Mononuclear cell (primary cell): ENCODE measurements around the gene TCP11. TPM values are rescaled to one million over a fixed set of nuclear protein-coding genes. Genes with fewer than 3 reads are reported as not detected.

Experiments used
- H3K27me3 ChIP-seq: 2 replicates; pipeline ENCODE4 v1.6.0; 2011; ENCODE audit warnings: low read length, control low read depth; ENCODE audit not compliant: insufficient read depth
- H3K4me1 ChIP-seq: 2 replicates; pipeline ENCODE4 v1.5.1; 2011; ENCODE audit warnings: mild to moderate bottlenecking, low read length, control low read depth; ENCODE audit not compliant: insufficient read depth
- H3K4me3 ChIP-seq: 2 replicates; pipeline ENCODE4 v1.5.1; 2011; ENCODE audit warnings: mild to moderate bottlenecking, low read length, moderate library complexity
- H3K9me3 ChIP-seq: 2 replicates; pipeline ENCODE4 v1.5.1; 2011; ENCODE audit warnings: low read depth, mild to moderate bottlenecking, control low read depth, low read length
- total RNA-seq: library from RNA; depleted of rRNA; stranded (reverse); fragments of >200 nt; gene quantifications from one replicate; pipeline ENCODE4 v1.2.3, GENCODE V29; 2012

Gene TCP11
- total RNA-seq, 1 donor, result not detected

- Histone ChIP-seq H3K4me3 (no peak overlapping the region), H3K27me3 (no peaks in the 10 kb centered on the region), H3K4me1 (no peaks in the 10 kb centered on the region), H3K9me3 (no peaks in the 10 kb centered on the region)
These were observed 22.7 kb upstream of the TCP11 start for GRCh38 chr6:35163836-35164235.

- no peak overlapping the region for H3K4me3 ChIP-seq
- no peaks in the 10 kb centered on the region for H3K9me3 ChIP-seq
These were observed 20.9 kb upstream of the TCP11 start for GRCh38 chr6:35161776-35162607.

GRCh38 chr6:35161266-35161665 lies 20.1 kb upstream of the TCP11 start:
- no peak overlapping the region for H3K4me3 ChIP-seq
- no peaks in the 10 kb centered on the region for H3K4me1 ChIP-seq

More at GRCh38 chr6:35161776-35162607, 20.9 kb upstream of the TCP11 start:
- Histone ChIP-seq H3K27me3 (no peaks in the 10 kb centered on the region), H3K4me1 (no peaks in the 10 kb centered on the region)

GRCh38 chr6:35160642-35161041 lies 19.5 kb upstream of the TCP11 start:
- Histone ChIP-seq H3K9me3 (no peaks in the 10 kb centered on the region), H3K27me3 (no peaks in the 10 kb centered on the region), H3K4me3 (no peak overlapping the region), H3K4me1 (no peaks in the 10 kb centered on the region)

More at GRCh38 chr6:35161266-35161665, 20.1 kb upstream of the TCP11 start:
- Histone ChIP-seq H3K27me3 (no peaks in the 10 kb centered on the region), H3K9me3 (no peaks in the 10 kb centered on the region)

- Histone ChIP-seq H3K9me3 (no peaks in the 10 kb centered on the region), H3K4me3 (no peak overlapping the region), H3K4me1 (no peaks in the 10 kb centered on the region), H3K27me3 (no peaks in the 10 kb centered on the region)
These were observed 17.4 kb upstream of the TCP11 start for GRCh38 chr6:35158520-35158919.

- Histone ChIP-seq H3K27me3 (no peaks in the 10 kb centered on the region), H3K9me3 (no peaks in the 10 kb centered on the region), H3K4me1 (no peaks in the 10 kb centered on the region), H3K4me3 (no peak overlapping the region)
These were observed 13.8 kb upstream of the TCP11 start for GRCh38 chr6:35154947-35155346.

- Histone ChIP-seq H3K4me1 (no peaks in the 10 kb centered on the region), H3K9me3 (no peaks in the 10 kb centered on the region), H3K27me3 (no peaks in the 10 kb centered on the region), H3K4me3 (no peak overlapping the region)
These were observed 13.1 kb upstream of the TCP11 start for GRCh38 chr6:35154262-35154661.

- H3K4me1 ChIP-seq, result no peaks in the 10 kb centered on the region
- H3K9me3 ChIP-seq, result no peaks in the 10 kb centered on the region
- H3K4me3 ChIP-seq, result no peak overlapping the region
- no peaks in the 10 kb centered on the region for H3K27me3 ChIP-seq
These were observed 11.0 kb upstream of the TCP11 start for GRCh38 chr6:35152067-35152707.

GRCh38 chr6:35151466-35151865 lies 10.3 kb upstream of the TCP11 start:
- no peaks in the 10 kb centered on the region for H3K4me1 ChIP-seq
- H3K4me3 ChIP-seq, result no peak overlapping the region
- no peaks in the 10 kb centered on the region for H3K27me3 ChIP-seq
- no peaks in the 10 kb centered on the region for H3K9me3 ChIP-seq

GRCh38 chr6:35149891-35150566 lies 8.9 kb upstream of the TCP11 start:
- H3K4me1 ChIP-seq, result no peaks in the 10 kb centered on the region
- no peaks in the 10 kb centered on the region for H3K27me3 ChIP-seq
- no peaks in the 10 kb centered on the region for H3K9me3 ChIP-seq
- no peak overlapping the region for H3K4me3 ChIP-seq

- Histone ChIP-seq H3K4me1 (no peaks in the 10 kb centered on the region), H3K4me3 (no peak overlapping the region), H3K9me3 (no peaks in the 10 kb centered on the region), H3K27me3 (no peaks in the 10 kb centered on the region)
These were observed 7.1 kb upstream of the TCP11 start for GRCh38 chr6:35148167-35148741.

GRCh38 chr6:35147486-35147885 lies 6.3 kb upstream of the TCP11 start:
- Histone ChIP-seq H3K4me3 (no peak overlapping the region), H3K27me3 (no peaks in the 10 kb centered on the region), H3K9me3 (no peaks in the 10 kb centered on the region), H3K4me1 (no peaks in the 10 kb centered on the region)

GRCh38 chr6:35147026-35147425 lies 5.9 kb upstream of the TCP11 start:
- Histone ChIP-seq H3K9me3 (no peaks in the 10 kb centered on the region), H3K4me1 (no peaks in the 10 kb centered on the region), H3K4me3 (no peak overlapping the region), H3K27me3 (no peaks in the 10 kb centered on the region)

- Histone ChIP-seq H3K9me3 (no peaks in the 10 kb centered on the region), H3K27me3 (peaks cover 3% of the 10 kb centered on the region), H3K4me1 (peaks cover 3% of the 10 kb centered on the region), H3K4me3 (no peak overlapping the region)
These were observed 5.3 kb upstream of the TCP11 start for GRCh38 chr6:35146453-35146852.

GRCh38 chr6:35145757-35146156 lies 4.6 kb upstream of the TCP11 start:
- Histone ChIP-seq H3K4me3 (no peak overlapping the region), H3K9me3 (no peaks in the 10 kb centered on the region), H3K27me3 (peaks cover 3% of the 10 kb centered on the region), H3K4me1 (peaks cover 10% of the 10 kb centered on the region)
